HepG2 (cell line): ENCODE results near the gene PSMD5. TPM values are rescaled to one million over a fixed set of nuclear protein-coding genes. Genes with fewer than 3 reads are reported as not detected.

Experiments
- ATAC-seq: fragments of 200-7000 bp; cut with Tn5 transposase; 3 replicates; pipeline ENCODE4 v1.9.1; 2020; ENCODE audit warnings: mild to moderate bottlenecking, moderate library complexity
- BruUV-seq: library from RNA; stranded (reverse); fragments of 400-500 nt; replicated peaks from 2 replicates; lab custom pipeline; 2021; lab: Mats Ljungman, UMichigan
- CTCF ChIA-PET: fragments of 300-600 bp; formaldehyde crosslinking; extraction: SDS; loops from one replicate; lab custom pipeline; 2021; ENCODE audit warnings: low total read pairs, inconsistent platforms, low intra/inter-chr PET ratio; lab: Yijun Ruan, JAX
- POLR2A ChIA-PET: fragments of 350-600 bp; sonication (Branson Sonifier 250); formaldehyde crosslinking; loops from one replicate; lab custom pipeline; 2020; ENCODE audit warnings: antibody characterized with exemption, inconsistent platforms; lab: Yijun Ruan, JAX
- DNase-seq: peaks from one replicate; pipeline ENCODE4 v3.0.0-alpha.2; 2015; ENCODE audit warnings: low spot score
- FAIRE-seq: peaks from 3 replicates; lab custom pipeline; 2011; peaks lifted over from hg19 to GRCh38; lab: Jason Lieb, UNC
- H2AFZ ChIP-seq: one replicate; pipeline ENCODE4 v1.6.1; 2011; ENCODE audit warnings: low read length, inconsistent platforms
- H3K27ac ChIP-seq: fragments of 300-600 bp; 3 replicates; pipeline ENCODE4 v1.8.0; 2011; ENCODE audit warnings: mixed run types, mild to moderate bottlenecking, mixed read lengths, low read length, inconsistent platforms; ENCODE audit not compliant: insufficient read depth; ENCODE audit errors: extremely low read length
- H3K27me3 ChIP-seq, 2 experiments: fragments of 200-600 bp in 1 of 2; 2 replicates in 1 of 2; 3 replicates in 1 of 2; pipeline versions ENCODE4 v1.6.0 to v1.8.0; 2011; ENCODE audit warnings: low read length in 2 of 2, mild to moderate bottlenecking in 2 of 2, moderate library complexity in 2 of 2, inconsistent platforms in 1 of 2; ENCODE audit not compliant: insufficient read depth in 2 of 2, control insufficient read depth in 1 of 2
- H3K36me3 ChIP-seq, 2 experiments: fragments of 200-600 bp in 1 of 2; replicated peaks in 1 of 2; 2 replicates in 1 of 2; 3 replicates in 1 of 2; pipeline versions ENCODE4 v1.5.1 to v1.8.0; 2011; ENCODE audit warnings: low read length in 2 of 2, inconsistent platforms in 1 of 2; ENCODE audit not compliant: insufficient read depth in 2 of 2, control insufficient read depth in 1 of 2
- H3K4me1 ChIP-seq: 2 replicates; pipeline ENCODE4 v1.5.1; 2012; ENCODE audit warnings: low read length, inconsistent platforms; ENCODE audit not compliant: insufficient read depth
- H3K4me2 ChIP-seq: 2 replicates; pipeline ENCODE4 v1.6.0; 2011; ENCODE audit warnings: low read depth, low read length, inconsistent platforms
- H3K4me3 ChIP-seq, 3 experiments: fragments of 200-600 bp in 1 of 3; sonication (generic), shearing (Covaris generic) in 1 of 3; replicated peaks in 1 of 3; 2 replicates each; pipeline ENCODE4 v1.5.1; 2011 to 2016; ENCODE audit warnings: low read length in 3 of 3, inconsistent platforms in 2 of 3, low read depth in 2 of 3, mild to moderate bottlenecking in 2 of 3, control low read depth in 1 of 3, mixed read lengths in 1 of 3; ENCODE audit not compliant: insufficient read depth in 1 of 3
- H3K79me2 ChIP-seq: one replicate; pipeline ENCODE4 v1.6.1; 2011; ENCODE audit warnings: low read length, inconsistent platforms; ENCODE audit not compliant: insufficient read depth
- H3K9ac ChIP-seq: 2 replicates; pipeline ENCODE4 v1.6.0; 2011; ENCODE audit warnings: mild to moderate bottlenecking, low read depth, low read length, inconsistent platforms; ENCODE audit not compliant: insufficient read depth
- H3K9me3 ChIP-seq: 2 replicates; pipeline ENCODE4 v1.5.1; 2012; ENCODE audit warnings: mild to moderate bottlenecking, low read length
- H4K20me1 ChIP-seq: 2 replicates; pipeline ENCODE4 v1.6.0; 2011; ENCODE audit warnings: inconsistent platforms, mild to moderate bottlenecking, low read length, moderate library complexity; ENCODE audit not compliant: insufficient read depth
- KLF12 ChIP-seq: sonication (generic); formaldehyde crosslinking; IDR thresholded peaks from 2 replicates; pipeline ENCODE4 v1.4.0; 2020; ENCODE audit warnings: missing genetic modification reagents, borderline replicate concordance
- MAFK ChIP-seq, 2 experiments: IDR thresholded peaks in 1 of 2; conservative IDR thresholded peaks in 1 of 2; 2 replicates each; pipeline ENCODE4 v1.6.1; 2011; ENCODE audit warnings: improper control_type of control experiment in 2 of 2, low read length in 2 of 2
- MBNL3 ChIP-seq: fragments of 250-450 bp; sonication (Bioruptor Pico); conservative IDR thresholded peaks from 2 replicates; pipeline ENCODE4 v1.8.0; 2022; ENCODE audit warnings: mild to moderate bottlenecking, inconsistent platforms
- POLR2G ChIP-seq: fragments of 200-400 bp; formaldehyde crosslinking; IDR thresholded peaks from 2 replicates; pipeline ENCODE4 v1.6.1; 2018; ENCODE audit warnings: mild to moderate bottlenecking, low read depth, low read length, moderate library complexity
- ZIK1 ChIP-seq: sonication (generic); formaldehyde crosslinking; IDR thresholded peaks from 2 replicates; pipeline ENCODE4 v1.5.0; 2020; ENCODE audit warnings: mild to moderate bottlenecking, low read depth, missing genetic modification reagents, borderline replicate concordance
- ZNF34 ChIP-seq: sonication (generic); formaldehyde crosslinking; IDR thresholded peaks from 2 replicates; pipeline ENCODE4 v1.4.0; 2020; ENCODE audit warnings: mild to moderate bottlenecking, missing genetic modification reagents, borderline replicate concordance
- ZNF343 ChIP-seq: sonication (generic); formaldehyde crosslinking; IDR thresholded peaks from 2 replicates; pipeline ENCODE4 v1.4.0; 2020; ENCODE audit warnings: mild to moderate bottlenecking, missing genetic modification reagents
- WGBS: methylation state at CpG from one replicate; pipeline ENCODE4 v1.1.6; 2017; ENCODE audit warnings: low lambda C conversion rate; 5-methylcytosine and 5-hydroxymethylcytosine counted together
- in situ Hi-C: cut with HindIII; loops from 2 replicates; pipeline ENCODE4 v1.10.0; 2017; ENCODE audit warnings: low pct_unique_long_range_greater_than_20kb; ENCODE audit not compliant: extremely low pct_ligation_motif_present
- intact Hi-C: fragments of 100-400 bp; cut with micrococcal nuclease; formaldehyde crosslinking; loops from one replicate; pipeline ENCODE4 v1.10.0; 2022; ENCODE audit not compliant: unreplicated experiment
- polyA plus RNA-seq, 8 experiments: library from polyadenylated mRNA; depleted of rRNA in 3 of 8; stranded (reverse) in 7 of 8; unstranded in 1 of 8; fragments of >200 nt; fragmentation: Illumina TruSeq in 4 of 8; extraction: Trizol in 4 of 8; gene quantifications; 2 replicates each; pipeline versions ENCODE4 v1.2.1 to v1.2.3, GENCODE V29; 2011 to 2016; ENCODE audit warnings: low read depth in 4 of 8, missing spikeins in 1 of 8, mixed read lengths in 1 of 8; ENCODE audit not compliant: insufficient read depth in 1 of 8
- total RNA-seq, 5 experiments: library from RNA; depleted of rRNA; stranded (reverse); fragments of >200 nt; fragmentation: Illumina TruSeq; extraction: Trizol; gene quantifications; 2 replicates each; pipeline ENCODE4 v1.2.3, GENCODE V29; 2016; ENCODE audit warnings: low read depth in 1 of 5
- TF ChIP-seq, protein P1 (sequence below): sonication (generic); formaldehyde crosslinking; IDR thresholded peaks from 2 replicates; pipeline ENCODE4 v1.4.0; 2020; ENCODE audit warnings: mild to moderate bottlenecking, missing genetic modification reagents
- TF ChIP-seq, protein P2 (sequence below): sonication (generic); formaldehyde crosslinking; IDR thresholded peaks from 2 replicates; pipeline ENCODE4 v1.5.0; 2020; ENCODE audit warnings: mild to moderate bottlenecking, missing genetic modification reagents
- TF ChIP-seq, protein P3 (sequence below): sonication (generic); formaldehyde crosslinking; IDR thresholded peaks from 2 replicates; pipeline ENCODE4 v1.4.0; 2020; ENCODE audit warnings: missing genetic modification reagents, low read depth, mild to moderate bottlenecking, borderline replicate concordance

PSMD5 gene
- total and polyA plus RNA-seq, 2 of the 13 experiments (the other 11 are each of a cell fraction or from before 2014, with no cell fraction given) = 12.7 to 18.1 TPM

DNA sequence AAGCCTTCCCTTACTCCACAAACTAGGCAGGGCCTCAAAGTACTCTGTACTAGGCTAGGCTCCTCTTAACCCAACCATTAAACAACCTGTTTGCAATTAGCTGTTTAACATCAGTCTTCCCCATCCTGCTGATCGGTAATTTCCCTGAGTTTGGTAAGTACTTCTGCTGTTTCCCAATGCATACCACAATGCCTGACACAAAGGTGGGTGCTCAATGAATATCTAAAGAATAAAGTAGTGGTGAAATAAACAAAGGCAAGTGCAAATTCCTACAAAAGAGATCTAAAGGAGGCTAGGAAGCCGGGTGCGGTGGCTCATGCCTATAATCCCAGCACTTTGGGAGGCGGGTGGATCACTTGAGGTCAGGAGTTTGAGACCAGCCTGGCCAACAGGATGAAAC lies 74.5 kb downstream of the PSMD5 start:
- Histone ChIP-seq H3K79me2 (no peaks in the 10 kb centered on the region), H3K9me3 (no peaks in the 10 kb centered on the region), H4K20me1 (no peaks in the 10 kb centered on the region), H3K4me2 (no peak overlapping the region), H3K27me3 (no peaks in the 10 kb centered on the region), H3K9ac (no peak overlapping the region), H3K4me1 (peaks cover 48% of the 10 kb centered on the region), H3K27ac (no peak overlapping the region), H2AFZ (no peak overlapping the region), H3K36me3 (peaks cover 7 to 47% of the 10 kb centered on the region in 2 experiments), H3K4me3 (no peak overlapping the region)
- ChIA-PET POLR2A (interaction anchor here (4.7 to 5.2 kb wide), 2 partner anchors 11 to 25 kb away, joined by 52 to 76 read pairs; partner anchors contain the start of gene FBXW2), CTCF (no interaction called here)
- no peak for DNase-seq
- ATAC-seq = no peak
- 95% methylated on average over 4 of the region's 4 CpGs for WGBS
- TF ChIP-seq ZNF34 (CRISPR knock-in tag) (no peak), MAFK (conservative IDR thresholded peaks at IDR 0.05 in 1 of 2, IDR thresholded peaks at IDR 0.05 in 1 of 2; ENCODE audit: low read length in 2 of 2) (no peak), POLR2G (no peak), KLF12 (no peak), ZIK1 (CRISPR knock-in tag) (no peak), MBNL3 (CRISPR knock-in tag) (no peak), ZNF343 (CRISPR knock-in tag) (no peak)
- TF ChIP-seq, protein P1, sequence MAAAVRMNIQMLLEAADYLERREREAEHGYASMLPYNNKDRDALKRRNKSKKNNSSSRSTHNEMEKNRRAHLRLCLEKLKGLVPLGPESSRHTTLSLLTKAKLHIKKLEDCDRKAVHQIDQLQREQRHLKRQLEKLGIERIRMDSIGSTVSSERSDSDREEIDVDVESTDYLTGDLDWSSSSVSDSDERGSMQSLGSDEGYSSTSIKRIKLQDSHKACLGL = no peak
- TF ChIP-seq, protein P2, sequence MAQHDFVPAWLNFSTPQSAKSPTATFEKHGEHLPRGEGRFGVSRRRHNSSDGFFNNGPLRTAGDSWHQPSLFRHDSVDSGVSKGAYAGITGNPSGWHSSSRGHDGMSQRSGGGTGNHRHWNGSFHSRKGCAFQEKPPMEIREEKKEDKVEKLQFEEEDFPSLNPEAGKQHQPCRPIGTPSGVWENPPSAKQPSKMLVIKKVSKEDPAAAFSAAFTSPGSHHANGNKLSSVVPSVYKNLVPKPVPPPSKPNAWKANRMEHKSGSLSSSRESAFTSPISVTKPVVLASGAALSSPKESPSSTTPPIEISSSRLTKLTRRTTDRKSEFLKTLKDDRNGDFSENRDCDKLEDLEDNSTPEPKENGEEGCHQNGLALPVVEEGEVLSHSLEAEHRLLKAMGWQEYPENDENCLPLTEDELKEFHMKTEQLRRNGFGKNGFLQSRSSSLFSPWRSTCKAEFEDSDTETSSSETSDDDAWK = no peak
- TF ChIP-seq, protein P3, sequence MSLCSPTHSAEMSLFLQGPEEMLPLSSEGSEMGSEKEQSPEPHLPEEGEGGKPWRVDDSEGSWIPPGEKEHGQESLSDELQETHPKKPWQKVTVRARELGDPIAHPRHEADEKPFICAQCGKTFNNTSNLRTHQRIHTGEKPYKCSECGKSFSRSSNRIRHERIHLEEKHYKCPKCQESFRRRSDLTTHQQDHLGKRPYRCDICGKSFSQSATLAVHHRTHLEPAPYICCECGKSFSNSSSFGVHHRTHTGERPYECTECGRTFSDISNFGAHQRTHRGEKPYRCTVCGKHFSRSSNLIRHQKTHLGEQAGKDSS = no peak
- BruUV-seq = no TSS peak
- intact Hi-C loops (no loop called here), in situ Hi-C loops (no loop called here)
- no peak for FAIRE-seq
